Mammary epithelial cell (primary cell): ENCODE results near the gene TCF4.

ENCODE experiments used
- CTCF ChIP-seq, 2 donors: IDR thresholded peaks in 1 of 2; conservative IDR thresholded peaks in 1 of 2; 2 replicates each; pipeline ENCODE4 v1.5.1; 2011 to 2012; ENCODE audit warnings: inconsistent platforms in 2 of 2, low read length in 2 of 2, mild to moderate bottlenecking in 2 of 2, control low read depth in 1 of 2, low read depth in 1 of 2; ENCODE audit not compliant: insufficient read depth in 1 of 2; ENCODE audit errors: extremely low read depth in 1 of 2
- EZH2 ChIP-seq: IDR thresholded peaks from 2 replicates; pipeline ENCODE4 v1.6.1; 2012; ENCODE audit warnings: low read length, inconsistent platforms, borderline replicate concordance

GRCh38 chr18:55248495-55248894 lies 339.5 kb downstream of the TCF4 start:
- TF ChIP-seq CTCF (conservative IDR thresholded peaks at IDR 0.05 in 1 of 2, IDR thresholded peaks at IDR 0.05 in 1 of 2; ENCODE audit: extremely low read depth in 1 of 2, insufficient read depth in 1 of 2, low read depth in 1 of 2, low read length in 2 of 2) (no peak), EZH2 (no peak)
